ENCODE measurements around the gene RNFT2.
"Not testable (repeated sequence)": the region's sequence is repeated elsewhere in the genome, so short reads cannot be mapped to it uniquely, and the experiment has no call there.

Gene RNFT2

DNA sequence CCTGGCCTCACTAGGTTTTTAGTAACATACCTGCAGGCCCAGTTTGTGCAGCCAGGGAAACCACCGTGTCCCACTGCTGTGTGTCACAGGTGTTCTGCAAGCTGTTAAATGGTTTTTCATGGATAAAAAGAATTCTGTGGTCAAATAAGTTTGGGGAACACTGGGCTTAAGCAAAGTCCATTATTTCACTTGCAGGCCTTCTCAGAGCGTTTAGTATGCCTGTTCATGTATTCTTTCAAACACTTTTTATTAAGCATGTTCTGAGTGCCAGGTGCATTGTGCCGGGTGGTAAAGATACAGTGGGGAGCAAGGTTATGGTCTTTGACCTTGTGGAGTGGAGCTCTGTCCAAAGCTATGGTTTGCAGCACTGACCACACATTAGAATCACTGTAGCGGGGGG, 7.4 kb downstream of the RNFT2 start:
- FAIRE-seq: no peak

DNA sequence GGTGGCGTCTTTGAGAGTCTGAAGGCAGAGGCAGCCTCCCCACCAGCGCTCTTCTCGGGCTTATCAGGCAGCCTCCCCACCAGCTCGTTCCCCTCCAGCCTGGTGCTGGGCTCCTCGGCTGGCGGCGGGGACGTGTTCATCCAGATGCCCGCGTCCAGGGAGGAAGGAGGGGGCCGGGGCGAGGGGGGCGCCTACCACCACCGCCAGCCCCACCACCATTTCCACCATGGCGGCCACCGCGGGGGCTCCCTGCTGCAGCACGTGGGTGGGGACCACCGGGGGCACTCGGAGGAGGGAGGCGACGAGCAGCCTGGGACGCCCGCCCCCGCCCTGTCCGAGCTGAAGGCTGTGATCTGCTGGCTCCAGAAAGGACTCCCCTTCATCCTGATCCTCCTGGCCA, 11.8 kb downstream of the RNFT2 start:
- no peak for FAIRE-seq

DNA sequence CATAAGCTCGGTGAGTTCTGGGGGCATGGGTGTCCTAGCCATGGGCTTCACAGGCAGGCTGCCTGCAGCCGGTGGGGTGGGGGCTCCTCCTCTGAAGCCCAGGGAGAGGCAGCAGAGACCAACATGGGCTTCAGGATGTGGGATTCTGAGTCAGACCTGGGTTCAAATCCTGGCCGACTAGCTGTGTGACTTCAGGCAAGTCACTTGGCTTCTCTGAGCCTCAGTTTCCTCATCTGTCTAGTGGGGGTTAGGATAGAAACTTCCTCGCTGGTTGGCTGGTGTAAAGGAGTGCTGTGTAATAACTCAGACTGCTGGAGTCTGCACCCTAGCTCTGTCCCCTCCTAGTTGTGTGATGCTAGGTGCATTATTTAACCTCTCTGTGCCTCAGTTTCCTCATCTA, 12.2 kb downstream of the RNFT2 start:
- FAIRE-seq: no peak

DNA sequence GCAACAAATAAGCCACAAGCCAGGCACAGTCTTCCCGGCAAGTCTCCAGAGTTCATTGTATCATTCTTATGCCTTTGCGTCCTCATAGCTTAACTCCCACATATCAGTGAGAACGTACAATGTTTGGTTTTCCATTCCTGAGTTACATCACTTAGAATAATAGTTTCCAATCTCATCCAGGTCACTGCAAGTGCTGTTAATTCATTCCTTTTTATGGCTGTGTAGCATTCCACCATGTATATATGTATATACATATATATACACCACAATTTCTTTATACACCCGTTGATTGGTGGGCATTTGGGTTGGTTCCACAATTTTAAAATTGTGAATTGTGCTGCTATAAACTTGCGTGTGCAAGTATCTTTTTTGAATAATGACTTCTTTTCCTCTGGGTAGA, 16.0 kb downstream of the RNFT2 start:
- FAIRE-seq: not testable (repeated sequence)

DNA sequence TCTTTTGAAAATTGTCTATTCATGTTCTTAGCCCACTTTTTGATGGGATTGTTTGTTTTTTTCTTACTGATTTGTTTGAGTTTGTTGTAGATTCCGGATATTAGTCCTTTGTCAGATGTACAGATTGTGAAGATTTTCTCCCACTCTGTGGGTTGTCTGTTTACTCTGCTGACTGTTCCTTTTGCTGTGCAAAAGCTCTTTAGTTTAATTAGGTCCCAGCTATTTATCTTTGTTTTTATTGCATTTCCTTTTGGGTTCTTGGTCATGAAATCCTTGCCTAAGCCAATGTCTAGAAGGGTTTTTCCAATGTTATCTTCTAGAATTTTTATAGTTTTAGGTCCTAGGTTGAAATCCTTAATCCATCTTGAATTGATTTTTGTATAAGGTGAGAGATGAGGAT, 16.7 kb downstream of the RNFT2 start:
- FAIRE-seq: not testable (repeated sequence)

DNA sequence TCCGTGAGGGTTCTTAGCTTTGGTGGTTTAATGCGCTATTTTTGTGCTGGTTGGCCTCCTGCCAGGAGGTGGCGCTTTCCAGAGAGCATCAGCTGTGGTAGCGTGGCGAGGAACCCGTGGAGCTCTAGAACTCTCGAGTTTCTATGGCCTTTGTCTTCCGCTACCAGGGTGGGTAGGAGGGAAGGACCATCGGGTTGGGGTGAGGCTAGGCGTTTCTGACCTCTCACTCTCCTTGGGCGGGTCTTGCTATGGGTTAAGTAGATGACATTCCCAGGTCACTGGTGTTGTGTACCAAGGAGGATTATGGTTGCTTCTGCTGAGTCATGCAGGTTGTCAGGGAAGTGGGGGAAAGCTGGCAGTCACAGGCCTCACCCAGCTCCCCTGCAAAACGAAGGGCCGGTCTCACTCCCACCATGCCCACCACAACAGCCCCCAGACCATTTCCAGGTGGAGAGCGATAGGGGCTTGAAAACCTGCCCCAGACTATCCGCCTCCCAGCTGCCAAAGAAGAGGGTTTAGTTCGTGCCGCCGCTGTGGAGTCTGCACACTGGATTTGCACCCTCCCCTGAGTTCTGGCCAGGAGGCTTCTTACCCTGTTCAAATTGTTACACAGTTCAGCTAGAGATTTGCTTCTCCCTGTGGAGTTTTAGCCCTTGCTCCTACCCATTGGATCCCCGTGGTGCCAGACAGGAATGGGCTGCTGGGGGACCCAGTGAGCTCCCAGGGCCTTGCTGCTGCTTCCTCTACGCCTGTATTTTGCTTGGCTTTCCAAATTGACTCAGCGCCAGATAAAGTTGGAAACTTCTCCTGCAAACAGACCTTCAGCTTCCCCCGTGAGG, 21.9 kb downstream of the RNFT2 start:
- FAIRE-seq: no peak

DNA sequence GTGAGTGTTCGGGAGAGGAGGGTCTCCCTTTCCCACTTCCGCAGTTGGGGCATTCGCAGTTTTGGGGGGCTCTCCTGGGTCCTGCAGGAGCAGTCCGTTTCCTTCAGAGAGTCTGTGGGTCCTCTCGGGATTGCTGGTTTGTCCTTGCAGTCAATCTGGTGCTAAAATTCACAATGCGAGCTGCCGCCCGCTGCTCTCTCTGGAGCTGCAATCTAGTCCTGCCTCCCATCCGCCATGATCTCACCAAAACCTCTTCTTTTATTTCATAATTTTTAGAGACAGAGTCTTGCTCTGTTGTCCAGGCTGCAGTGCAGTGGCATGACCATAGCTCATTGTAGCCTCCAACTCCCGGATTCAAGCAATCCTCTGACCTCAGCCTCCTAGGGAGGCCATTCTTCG, 22.5 kb downstream of the RNFT2 start:
- no peak for FAIRE-seq

DNA sequence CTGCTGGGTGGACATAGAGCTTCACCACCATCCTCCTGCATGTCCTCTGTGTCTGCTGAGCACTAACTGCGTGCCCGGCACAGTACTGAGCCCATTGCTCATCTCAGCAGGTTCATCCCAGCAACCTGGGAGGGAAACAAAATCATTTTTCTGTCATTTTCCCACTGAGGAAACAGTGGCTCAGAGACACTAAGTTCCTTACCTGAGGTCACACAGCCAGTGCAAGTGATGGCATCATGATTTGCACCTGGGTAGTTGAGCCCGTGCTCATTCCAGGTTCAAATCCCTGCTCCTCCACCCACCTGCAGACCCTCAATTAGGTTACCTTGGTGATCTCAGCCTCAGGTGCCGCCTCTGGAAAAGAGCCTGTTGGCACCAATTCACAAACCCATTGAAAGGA, 23.4 kb downstream of the RNFT2 start:
- FAIRE-seq: no peak

DNA sequence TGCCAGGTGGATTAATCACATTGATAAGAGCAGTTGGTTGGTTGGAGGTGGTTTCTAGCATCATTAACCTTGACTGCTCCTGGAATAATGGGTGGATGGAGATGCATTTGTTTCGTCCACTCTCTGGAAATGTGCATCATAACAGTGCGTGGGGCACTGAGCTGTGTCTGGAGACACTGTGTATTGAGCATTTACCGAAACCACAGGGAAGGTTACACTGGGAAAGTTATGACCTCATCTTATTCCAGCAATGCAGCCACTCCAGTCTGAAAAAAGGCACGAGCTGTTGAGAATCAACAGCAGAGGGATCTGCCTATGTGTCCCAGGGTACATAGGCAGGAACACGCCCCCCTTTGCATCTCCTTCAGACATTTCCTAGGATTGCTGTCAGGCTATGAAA, 27.2 kb downstream of the RNFT2 start:
- no peak for FAIRE-seq

DNA sequence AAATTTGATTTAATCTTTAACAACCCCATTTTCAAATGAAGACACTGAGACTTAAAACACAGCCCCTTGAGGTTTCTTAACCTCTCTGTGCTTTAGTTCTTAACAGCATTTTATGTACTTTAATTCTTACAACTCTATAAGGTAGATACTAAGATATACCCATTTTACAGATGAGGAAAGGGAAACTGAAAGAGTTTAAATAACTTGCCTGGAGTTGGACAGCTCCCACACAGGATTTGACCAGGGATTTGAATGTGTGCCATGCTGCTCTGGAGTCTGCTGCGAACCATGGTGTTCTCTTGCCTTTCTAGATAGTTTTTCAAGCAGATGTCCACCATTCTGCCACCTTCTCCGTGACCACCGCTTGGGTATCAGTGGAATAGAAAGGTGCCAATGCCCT, 28.2 kb downstream of the RNFT2 start:
- FAIRE-seq: no peak

DNA sequence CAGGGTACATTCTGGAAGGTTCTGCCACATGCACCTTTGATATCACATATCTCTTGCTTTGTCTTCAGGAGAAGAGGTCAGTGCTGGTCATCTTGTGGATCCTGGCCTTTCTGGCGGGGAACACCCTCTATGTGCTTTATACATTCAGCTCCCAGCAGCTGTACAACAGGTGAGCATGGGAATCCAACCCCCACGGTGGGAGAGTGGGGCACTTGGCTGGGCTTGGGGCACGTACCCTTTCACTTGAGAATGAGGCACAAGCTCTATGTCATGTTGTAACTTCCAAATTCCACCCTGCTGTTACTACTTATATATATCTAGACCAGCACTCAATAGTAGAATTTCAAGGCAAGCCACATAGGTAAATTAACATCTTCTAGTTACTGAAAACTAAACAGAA, 28.6 kb downstream of the RNFT2 start:
- FAIRE-seq: no peak

DNA sequence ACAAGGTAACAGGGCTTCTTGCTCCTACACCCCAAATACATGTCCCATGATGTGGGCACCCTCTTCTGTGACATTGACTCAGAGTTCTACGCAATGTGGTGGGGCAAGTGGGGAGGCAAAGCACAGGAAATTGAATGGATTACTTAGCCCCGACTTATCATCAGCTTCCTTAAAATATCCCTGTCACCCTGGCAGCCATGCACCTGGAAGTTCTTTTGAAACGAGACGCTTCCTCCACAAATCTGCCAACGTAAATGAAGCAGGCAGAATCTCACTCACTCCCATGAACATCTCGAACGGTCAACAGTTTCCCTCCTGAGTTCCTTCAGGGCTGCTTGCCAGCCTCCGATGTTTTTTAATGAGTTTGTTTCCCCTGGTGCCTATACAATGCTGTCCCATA, 33.5 kb downstream of the RNFT2 start:
- FAIRE-seq: no peak

DNA sequence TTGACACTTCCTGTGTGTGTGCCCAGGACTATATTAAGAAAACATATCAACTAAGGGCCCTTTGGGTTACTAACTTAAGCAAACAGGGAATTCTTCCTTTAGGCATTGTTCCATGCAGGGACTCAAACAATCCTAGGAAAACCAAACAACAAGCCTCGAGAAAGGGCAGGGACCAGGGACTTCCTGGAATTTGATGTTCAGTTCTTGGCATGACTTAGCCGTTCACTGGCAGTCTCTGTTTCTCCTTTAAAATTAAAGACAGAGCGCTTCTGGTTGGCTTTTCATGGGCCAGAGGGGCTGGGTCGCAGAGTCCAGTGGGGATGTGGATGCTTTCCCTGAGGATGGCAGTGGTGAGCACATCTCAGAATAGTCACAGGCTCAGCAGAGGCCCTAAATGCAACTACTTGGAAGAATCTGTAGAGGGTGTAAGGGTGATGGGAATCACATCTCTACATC, 35.2 kb downstream of the RNFT2 start:
- no peak for FAIRE-seq

DNA sequence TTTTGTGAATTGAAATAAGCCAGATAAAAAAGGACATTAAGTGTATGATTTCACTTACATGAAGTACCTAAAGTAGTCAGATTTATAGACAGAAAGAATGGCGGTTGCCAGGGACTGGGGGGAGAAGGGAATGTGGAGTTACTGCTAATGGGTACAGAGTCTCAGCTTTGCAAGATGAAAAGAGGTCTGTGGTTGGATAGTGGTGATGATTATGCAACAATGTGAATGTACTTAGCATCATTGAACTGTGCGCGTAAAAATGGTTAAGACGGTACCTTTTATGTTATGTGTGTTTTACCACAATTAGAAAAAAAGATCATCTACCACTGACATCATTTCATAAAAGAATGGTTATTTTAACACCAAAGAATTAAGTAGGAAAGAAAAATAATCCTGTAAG, 35.9 kb downstream of the RNFT2 start:
- no peak for FAIRE-seq

DNA sequence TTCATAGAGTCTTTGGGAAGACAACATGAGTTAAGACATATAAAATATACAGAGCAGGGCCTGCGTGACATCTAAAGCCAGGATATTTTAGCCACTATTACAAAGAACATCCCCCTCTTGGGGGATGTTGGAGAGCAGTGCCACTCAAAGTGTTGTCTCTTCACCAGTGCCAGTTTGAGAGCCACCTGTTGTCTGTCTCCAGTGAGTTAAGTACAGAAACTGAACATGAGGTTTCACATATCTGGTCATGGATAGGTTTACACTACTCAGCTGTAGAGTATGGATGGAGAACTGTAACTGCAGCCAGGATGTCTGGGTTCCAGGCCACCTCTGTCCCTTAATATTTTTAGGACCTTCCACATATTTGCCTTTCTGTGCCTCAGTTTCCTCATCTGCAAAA, 39.1 kb downstream of the RNFT2 start:
- no peak for FAIRE-seq

DNA sequence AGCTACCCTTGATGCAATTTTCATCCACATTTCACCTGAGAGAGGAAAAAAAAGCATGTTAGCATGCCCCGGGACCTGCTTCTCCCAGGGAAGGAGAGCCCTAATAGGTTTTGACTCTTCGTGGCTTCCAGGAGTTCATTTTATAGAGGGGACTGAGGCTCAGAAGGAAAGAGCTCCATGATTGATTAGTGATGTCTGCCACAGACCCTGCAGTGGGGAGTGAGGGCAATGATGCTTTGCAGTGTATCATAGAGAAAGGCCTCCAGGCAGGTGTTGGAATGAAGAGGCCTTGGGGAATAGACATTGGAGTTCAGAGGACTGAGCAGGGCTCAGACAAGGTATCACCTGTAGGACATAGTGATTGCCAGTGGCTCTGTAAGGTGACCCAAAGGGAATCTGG, 41.5 kb downstream of the RNFT2 start:
- FAIRE-seq: no peak

DNA sequence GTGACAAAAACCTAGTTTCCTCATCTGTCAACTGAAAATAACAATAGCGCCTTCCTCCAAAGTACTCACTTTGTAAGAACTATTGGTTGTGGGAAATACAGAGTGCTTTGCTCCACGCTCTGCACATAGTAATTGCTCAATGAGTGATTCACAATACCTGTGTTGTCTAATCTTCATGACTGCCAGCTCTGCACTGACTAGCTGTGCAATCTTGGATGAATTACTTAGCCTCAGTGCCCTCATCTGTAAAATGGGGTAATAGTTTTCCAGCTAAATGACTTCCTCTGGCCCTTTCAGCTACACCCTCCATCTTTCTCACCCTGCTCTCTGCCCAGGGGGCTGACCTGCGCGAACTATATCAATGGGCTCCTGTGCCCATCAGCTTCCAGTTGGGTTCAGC, 42.8 kb downstream of the RNFT2 start:
- FAIRE-seq: no peak

DNA sequence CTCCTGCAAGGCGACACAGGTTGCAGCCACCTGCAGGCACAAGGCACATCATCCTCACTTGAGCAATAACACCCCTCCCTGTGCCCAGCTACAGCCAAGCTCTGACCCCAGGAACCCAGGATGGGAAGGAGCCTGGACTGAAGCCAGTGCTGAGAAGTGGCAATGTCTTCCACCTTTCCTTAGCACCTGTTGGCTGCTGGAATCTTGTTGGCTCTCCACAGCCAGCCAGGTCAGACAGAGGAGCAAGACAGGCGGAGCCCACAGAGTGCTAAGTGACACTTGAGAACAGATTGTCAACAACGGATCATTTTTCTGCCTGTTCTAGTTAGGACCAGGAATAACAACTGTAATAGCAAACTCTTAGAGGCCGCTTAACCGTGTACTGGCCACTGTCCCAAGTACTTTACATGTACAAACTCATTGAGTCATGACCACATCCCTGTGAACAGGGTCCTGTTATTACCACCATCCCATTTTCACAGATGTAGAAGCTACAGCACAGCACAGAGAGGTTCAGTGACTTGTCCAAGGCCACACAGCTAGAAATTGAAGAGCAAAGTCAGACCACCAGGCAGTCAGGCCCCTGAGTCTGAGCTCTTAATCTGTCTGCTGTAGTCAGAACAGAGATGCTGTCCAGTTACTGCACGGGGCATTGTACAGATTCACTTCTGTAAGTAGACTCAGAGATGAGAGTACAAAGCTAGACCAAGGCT, 45.6 kb downstream of the RNFT2 start:
- FAIRE-seq: no peak

DNA sequence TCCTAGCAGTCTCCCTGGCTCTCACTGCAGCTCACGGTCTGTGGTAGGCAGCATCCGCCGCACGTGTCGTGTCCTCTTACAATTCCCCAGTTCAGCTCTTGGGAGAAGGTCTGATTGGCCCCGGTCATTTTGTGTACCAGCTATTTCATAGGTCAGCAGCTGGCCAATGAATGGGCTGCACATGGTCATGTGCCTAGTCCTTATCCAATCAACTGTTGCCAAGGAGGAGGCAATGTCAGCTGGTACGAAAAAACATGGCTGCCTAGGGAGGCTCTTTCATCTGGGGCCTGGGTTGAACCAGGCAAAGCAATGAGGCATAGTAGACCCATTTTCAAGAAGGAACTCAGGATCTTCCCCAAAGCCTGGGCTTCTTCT, 46.1 kb downstream of the RNFT2 start:
- FAIRE-seq: no peak

DNA sequence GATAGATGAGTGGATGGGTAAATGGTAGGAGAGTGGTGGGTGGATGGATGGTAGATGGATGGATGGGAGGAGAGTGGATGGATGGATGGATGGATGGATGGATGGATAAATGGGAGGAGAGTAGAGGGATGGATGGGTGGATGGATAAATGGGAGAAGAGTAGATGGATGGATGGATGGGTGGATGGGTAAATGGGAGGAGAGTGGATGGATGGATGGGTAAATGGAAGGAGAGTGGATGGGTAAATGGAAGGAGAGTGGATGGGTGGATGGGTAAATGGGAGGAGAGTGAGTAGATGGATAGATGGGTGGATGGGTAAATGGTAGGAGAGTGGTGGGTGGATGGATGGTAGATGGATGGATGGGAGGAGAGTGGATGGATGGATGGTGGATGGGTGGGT, 51.4 kb downstream of the RNFT2 start:
- not testable (repeated sequence) for FAIRE-seq

DNA sequence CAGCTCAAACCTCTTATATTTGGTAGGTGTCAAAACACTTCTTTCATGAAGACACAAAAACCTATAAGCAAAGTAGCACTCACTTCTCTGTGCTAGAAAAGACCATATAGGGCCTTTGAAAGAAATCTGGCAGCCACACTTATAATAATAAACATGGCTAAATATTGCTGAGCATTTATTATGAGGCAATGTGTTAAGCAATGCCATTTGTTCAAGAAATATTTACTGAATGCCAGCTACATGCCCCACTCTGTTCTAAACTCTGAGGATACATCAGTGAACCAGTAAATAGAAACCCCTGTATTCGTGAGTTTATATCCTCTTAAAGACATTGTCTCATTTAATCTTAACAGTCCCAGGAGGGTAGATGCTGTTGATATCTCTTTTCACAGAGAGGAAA, 52.0 kb downstream of the RNFT2 start:
- no peak for FAIRE-seq

DNA sequence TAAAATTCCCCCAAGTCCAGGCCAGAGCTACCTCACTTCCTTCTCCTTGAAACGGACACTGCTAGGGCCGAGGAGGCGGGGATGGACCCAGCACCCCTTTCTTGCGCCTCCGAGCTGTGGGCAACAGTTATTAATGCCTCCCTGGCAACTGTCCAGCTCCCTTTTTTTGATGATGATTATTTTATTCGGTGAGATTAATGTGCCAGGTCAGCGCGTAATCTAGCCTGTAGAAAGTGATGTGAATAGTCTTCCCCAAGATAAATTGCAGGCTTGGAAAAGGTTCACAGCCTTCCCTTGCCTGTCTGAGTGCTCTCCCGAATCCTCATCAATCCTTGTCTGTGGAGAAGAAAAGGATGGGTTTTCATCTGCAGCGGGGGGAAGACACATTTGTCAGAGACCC, 54.3 kb downstream of the RNFT2 start:
- no peak for FAIRE-seq

DNA sequence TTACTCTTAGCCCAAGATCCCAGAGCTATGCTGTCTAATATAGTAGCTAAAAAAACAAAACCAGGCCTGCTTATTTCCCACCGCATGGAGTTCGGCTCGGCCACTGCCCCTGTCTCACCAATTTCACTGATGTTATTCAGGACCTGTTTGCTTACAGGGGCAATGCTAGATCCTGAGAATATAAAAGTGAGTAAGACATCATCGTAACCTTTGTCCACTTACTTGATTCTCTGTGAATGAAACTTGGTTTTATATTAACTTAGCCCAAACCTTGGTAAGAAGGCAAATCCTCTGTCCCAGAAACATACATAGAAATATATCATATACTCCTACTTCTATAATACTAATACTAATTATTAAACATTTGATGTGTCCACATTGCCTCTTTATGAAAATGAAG, 56.6 kb downstream of the RNFT2 start:
- FAIRE-seq: no peak

DNA sequence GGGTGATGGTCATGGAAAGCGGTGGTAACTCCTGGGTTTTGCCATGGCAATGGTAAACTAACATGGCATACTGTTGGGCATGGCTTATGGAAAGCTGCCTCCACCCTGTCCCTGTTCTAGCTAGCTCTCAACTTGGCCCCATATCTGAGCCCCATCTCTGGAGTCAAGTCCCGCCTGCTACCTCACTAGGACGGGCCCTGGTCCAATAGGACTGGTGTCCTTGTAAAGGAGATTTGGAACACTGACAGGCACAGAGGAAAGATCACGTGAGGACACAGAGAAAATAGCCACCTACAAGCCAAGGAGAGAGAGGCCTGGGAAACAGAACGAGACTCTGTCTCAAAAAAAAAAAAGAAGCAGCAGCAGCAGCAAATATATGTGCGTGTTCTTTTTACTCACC, 59.8 kb downstream of the RNFT2 start:
- no peak for FAIRE-seq

DNA sequence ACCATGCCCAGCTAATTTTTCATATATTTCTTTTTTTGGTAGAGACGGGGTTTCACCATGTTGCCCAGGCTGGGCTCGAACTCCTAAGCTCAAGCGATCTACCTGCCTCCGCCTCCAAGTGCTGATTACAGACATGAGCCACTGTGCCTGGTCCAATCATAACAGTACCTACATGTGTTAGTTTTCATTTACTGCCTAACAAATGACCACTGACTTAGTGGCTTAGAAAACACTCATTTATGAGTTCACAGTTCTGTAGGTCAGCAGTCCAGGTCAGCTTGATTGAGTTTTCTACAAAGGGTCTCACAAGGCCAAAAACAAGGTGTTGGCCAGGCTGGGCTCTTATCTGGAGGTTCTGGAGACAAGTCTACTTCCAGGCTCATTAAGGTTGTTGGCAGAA, 60.6 kb downstream of the RNFT2 start:
- no peak for FAIRE-seq

Measured in colon (tissue), 2 donors.